Activated CD4-positive, CD25-positive, alpha-beta regulatory T cell treated with anti-CD3 and anti-CD28 coated beads, Interleukin-2, amount 50 U/mL, for 72 hours (primary cell): ENCODE results near the gene SRL.

Experiments used
- DNase-seq: peaks from one replicate; pipeline ENCODE4 v3.0.0; 2021

The SRL gene

GRCh38 chr16:4198816-4199215 is 43.1 kb downstream of the SRL start:
- DNase-seq = no peak

- DNase-seq = no peak
Measured at GRCh38 chr16:4194661-4195060, 47.2 kb downstream of the SRL start.

DNA sequence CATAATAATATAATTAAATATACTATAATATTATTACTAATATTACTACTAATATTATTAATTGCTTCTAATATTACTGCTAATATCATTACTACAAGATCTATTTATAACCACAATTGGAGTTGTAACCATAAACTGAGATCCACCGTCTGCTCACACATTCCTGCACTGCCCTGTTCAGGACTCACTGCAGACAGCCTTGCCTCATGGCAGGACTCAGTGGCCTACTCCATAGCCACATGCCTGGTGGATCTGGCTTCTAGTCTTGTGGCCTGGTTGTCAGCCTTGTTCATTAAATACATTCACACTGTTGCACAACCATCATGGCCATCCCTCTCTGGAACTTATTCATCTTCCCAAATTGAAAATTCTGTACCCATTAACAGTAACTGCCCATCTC is 48.0 kb downstream of the SRL start:
- DNase-seq = no peak

GRCh38 chr16:4192206-4192605 is 49.7 kb downstream of the SRL start:
- DNase-seq = no peak

DNA sequence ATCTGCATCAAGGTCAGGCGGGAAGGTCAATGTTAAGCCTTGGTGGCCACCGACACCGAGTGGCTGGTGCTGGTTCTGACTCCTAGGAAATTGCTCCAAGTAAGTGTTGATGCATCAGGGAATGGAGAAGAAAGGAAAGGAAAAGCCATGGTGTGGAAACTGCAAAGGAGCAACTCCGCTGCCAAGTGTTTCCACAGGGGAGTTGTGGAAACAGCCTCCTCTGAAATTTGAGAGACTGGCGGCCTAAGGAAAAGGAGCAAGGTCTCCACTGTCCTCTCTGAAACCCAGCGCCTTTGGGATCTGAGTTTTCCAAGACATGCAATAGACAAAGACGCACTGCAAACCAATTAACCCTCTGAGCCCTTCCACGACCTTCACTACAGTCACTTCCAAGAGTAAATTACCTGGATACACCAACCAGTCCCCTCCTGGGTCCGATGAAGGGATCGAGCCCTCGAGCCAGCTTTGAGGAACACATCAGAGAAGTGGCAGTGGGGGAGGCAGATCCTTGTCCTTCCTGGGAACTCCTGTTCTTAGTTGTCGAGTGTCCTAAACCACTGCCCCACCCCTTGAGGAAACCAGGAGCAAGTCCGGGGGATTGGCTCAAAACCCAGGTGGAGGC is 51.1 kb downstream of the SRL start:
- DNase-seq = no peak

GRCh38 chr16:4190086-4190485 is 51.8 kb downstream of the SRL start:
- DNase-seq = no peak

DNA sequence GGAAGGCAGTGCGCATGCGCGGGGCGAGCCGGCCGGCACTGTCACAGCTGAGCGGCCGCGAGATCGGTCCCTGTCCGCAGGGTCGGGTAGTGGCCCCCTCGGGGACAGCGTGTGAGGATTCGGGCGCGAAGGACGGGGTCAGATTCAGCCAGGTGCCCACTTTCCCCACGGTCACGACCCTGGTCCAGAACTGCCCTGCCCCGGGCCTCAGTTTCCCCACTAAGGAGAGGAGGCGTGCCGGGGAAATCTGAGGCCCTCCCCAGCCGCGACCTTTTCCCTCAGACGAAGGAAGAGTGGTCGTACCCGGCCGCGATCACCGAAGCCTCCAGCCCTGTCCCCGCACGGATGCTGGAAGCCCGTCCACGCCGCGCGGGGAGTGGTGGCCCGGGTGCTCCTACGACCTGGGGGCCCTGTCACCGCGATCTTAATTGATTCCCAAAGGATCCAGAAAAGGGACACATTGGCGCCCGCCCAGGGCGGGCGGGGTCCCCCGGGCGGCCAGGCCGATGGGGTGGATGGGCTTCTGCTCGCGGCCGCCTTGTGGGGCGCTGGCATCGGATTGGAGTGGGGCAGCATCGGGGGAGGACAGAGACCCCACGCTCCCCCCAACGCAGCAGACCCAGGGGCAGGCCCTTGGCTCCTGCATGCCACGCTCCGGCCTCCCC is 57.7 kb downstream of the SRL start:
- DNase-seq = no peak

GRCh38 chr16:4183237-4184037 is 58.4 kb downstream of the SRL start:
- DNase-seq = peak; percentile 96

- DNase-seq = no peak
Measured at GRCh38 chr16:4182581-4183236, 59.2 kb downstream of the SRL start.

- no peak for DNase-seq
Measured at GRCh38 chr16:4180511-4180910, 61.4 kb downstream of the SRL start.

DNA sequence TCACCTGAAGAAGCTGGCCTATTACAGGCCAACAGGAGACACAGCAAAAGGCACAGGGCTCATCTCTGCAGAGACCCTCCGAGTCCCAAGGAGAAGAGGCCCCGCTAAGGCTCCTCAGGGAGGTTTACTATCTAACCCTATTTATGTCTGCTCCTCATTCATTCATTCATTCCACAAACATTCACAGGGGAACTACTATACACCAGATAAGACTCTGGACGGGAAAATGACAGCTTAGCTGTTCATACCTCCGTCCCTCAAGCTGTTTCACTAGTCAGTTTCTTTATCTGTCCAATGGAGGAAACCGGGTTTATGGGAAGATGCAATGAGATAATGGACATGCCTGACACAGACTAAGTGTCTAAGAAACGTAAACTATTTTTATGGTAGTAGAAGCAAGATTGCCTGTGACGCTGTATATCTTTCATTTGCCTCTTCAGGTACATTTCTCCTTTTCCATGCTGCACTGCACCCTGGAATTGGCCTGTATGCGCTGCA is 62.1 kb downstream of the SRL start:
- DNase-seq = no peak

DNA sequence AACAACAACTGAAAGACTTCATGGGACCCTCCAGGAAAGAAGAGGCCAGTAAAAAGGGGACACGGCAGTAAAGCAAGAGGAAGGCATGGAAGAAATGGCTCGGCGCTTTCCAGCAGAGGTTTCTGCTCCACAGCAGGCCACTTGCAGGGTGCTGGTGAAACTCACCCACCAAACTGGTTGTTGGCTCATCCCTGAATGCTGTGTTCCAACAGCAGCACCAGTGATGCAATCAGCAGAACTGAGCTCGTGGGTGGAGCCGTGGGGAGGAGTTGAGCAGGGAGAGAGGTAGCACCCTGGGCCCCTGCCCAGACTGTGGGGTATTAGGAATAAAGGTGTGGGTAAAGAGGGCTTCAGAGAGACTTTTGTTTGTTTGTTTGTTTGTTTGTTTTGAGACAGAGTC is 62.9 kb downstream of the SRL start:
- no peak for DNase-seq

DNA sequence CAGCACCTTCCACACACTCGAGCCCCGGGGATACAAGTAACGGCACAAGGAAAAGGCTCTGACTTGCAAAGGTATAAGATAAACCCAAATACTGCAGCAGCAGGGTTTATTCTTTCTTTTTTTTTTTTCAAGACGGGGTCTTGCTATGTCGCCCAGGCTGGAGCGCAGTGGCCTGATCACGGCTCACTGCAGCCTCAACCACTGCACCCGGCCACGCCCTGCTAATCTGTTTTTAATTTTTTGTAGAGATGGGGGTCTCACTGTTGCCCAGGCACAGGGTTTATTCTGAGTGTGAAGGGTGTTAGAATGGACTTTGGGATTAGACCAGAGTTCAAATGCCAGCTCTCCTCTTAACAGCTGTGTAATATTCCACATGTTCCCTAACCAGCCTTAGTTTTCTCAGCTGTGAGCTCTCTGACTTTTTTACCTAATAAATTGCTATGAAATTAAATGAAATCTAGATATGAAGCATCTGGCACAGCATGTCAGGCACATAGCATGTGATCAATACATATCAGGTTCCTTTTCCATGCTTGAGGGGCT is 63.3 kb downstream of the SRL start:
- DNase-seq = no peak

DNA sequence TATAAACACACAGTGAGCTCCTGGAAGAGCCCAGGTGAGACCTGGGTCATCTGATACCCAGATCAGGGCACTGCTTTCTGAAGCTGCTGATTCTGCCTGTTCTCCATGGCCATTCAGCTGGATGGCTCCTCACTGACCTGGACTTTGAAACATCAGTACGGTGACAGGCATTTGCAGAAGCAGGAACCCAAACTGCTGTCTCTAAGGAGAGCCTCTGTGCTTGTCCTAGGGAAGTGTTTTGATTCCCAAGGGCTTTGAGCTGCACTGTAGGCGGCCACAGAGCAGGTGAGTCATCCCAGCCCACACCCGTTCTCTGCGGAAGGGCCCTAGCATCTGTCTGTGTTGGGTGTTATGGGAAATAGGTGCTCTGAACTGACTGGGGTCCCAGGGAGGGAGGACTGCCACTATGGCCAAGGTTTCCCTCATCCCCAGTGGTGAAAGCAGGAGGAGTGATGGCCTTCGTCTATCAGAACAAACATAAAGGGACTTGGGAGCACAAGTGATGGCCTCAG is 64.9 kb downstream of the SRL start:
- DNase-seq = no peak

DNA sequence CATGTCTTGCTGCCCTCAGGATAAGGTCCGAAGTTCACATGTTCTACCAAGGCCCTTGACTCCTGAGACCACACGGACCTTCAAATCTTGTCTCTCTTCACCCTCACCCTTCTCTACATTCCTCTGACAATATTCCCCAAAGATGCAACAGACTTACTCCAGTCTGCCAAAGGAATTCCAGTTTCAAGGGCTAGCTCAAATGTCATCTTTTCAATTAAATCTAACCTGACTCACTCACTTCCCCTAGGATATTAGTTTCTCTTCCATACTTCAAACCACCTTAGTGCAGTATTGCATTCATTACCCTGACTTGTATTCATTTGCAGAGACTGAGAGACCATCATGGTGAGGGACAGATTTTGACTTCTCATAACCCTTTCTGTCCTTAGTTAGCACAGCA is 66.0 kb downstream of the SRL start:
- DNase-seq = no peak

GRCh38 chr16:4172070-4172469 is 69.8 kb downstream of the SRL start:
- no peak for DNase-seq

GRCh38 chr16:4169415-4169814 is 72.5 kb downstream of the SRL start:
- DNase-seq = no peak

DNA sequence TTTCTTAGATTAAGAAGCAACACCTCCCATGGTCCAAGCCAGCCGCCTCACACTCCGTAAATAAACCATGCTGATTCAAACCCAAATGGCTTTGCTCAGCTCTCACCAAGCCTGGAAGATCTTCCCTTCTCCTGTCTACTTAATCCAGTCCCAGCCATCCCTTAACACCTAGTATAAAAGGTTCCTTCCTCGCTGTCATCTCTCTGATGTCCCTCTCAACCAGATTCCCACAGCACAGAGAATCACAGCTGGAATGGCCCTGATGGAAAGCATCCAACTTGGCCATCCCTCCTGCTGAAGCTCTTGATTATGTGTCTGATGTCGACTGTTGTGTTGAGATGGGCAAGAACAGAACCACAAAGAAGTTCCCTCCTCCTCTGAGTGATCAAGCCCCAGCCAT is 75.1 kb downstream of the SRL start:
- DNase-seq = no peak

- no peak for DNase-seq
Measured at GRCh38 chr16:4160658-4161430, 81.0 kb downstream of the SRL start.

- DNase-seq = no peak
Measured at GRCh38 chr16:4159726-4160125, 82.2 kb downstream of the SRL start.

GRCh38 chr16:4158143-4159093 is 83.5 kb downstream of the SRL start:
- no peak for DNase-seq
